Mesenteric fat pad (tissue), 1 donor: ENCODE results near the gene MTHFD2. TPM values are rescaled to one million over a fixed set of nuclear protein-coding genes. Genes with fewer than 3 reads are reported as not detected.
"Not testable (repeated sequence)": the region's sequence is repeated elsewhere in the genome, so short reads cannot be mapped to it uniquely, and the experiment has no call there.

ENCODE experiments used
- DNase-seq: peaks from one replicate; pipeline ENCODE4 v3.0.0-alpha.2; 2020; ENCODE audit warnings: low spot score
- long read RNA-seq: library from polyadenylated mRNA; unstranded; transcript quantifications from one replicate; pipeline ENCODE4 v2.0.0, GENCODE V29; 2020
- total RNA-seq: library from RNA; stranded (reverse); fragmentation: NEBNext Ultra II Directional; extraction: Animal tissue kit (Norgen Biotek cat#: 25700); gene quantifications from one replicate; pipeline ENCODE4 v1.2.1, GENCODE V29; 2021
- donor health status: DM: yes; HTN: yes; CAD: no.

Gene MTHFD2
- 47.4 TPM for total RNA-seq
- long read RNA-seq, full-length matches to known transcripts: 209 of 266 reads
- long read RNA-seq, partial matches to known transcripts: 6 of 266 reads
- long read RNA-seq, other reads (novel, unspliced or antisense): 51 of 266 reads

GRCh38 chr2:74198461-74199274 lies at the start of gene MTHFD2:
Gene MTHFD2 (plus strand): TSS chr2:74198615. CDS start chr2:74198642, 27 bp downstream.
- peak; percentile 96 for DNase-seq

GRCh38 chr2:74149247-74149525 lies 49.2 kb upstream of the MTHFD2 start:
- no peak for DNase-seq

- no peak for DNase-seq
These were observed 48.7 kb upstream of the MTHFD2 start for GRCh38 chr2:74149570-74150319.

GRCh38 chr2:74152954-74153353 lies 45.5 kb upstream of the MTHFD2 start:
- DNase-seq: no peak

- no peak for DNase-seq
These were observed 42.6 kb upstream of the MTHFD2 start for GRCh38 chr2:74155830-74156229.

- no peak for DNase-seq
These were observed 35.5 kb upstream of the MTHFD2 start for GRCh38 chr2:74162951-74163350.

- DNase-seq: no peak
These were observed 33.7 kb upstream of the MTHFD2 start for GRCh38 chr2:74164761-74165160.

GRCh38 chr2:74168739-74169138 lies 29.7 kb upstream of the MTHFD2 start:
- DNase-seq: no peak

GRCh38 chr2:74174909-74175308 lies 23.5 kb upstream of the MTHFD2 start:
- DNase-seq: no peak

- no peak for DNase-seq
These were observed 20.7 kb upstream of the MTHFD2 start for GRCh38 chr2:74177696-74178095.

GRCh38 chr2:74178211-74179062 lies 20.0 kb upstream of the MTHFD2 start, which contains the start of gene MOB1A:
Gene MOB1A (minus strand): TSS chr2:74178879. CDS start chr2:74178674, 205 bp downstream.
- DNase-seq: peak; percentile 98

GRCh38 chr2:74179063-74179865 lies 19.2 kb upstream of the MTHFD2 start:
- DNase-seq: no peak

GRCh38 chr2:74181739-74182138 lies 16.7 kb upstream of the MTHFD2 start:
- no peak for DNase-seq

- DNase-seq: no peak
These were observed 14.5 kb upstream of the MTHFD2 start for GRCh38 chr2:74183878-74184277.

- DNase-seq: no peak
These were observed 12.4 kb upstream of the MTHFD2 start for GRCh38 chr2:74186038-74186437.

GRCh38 chr2:74186706-74187105 lies 11.7 kb upstream of the MTHFD2 start:
- DNase-seq: not testable (repeated sequence)

- DNase-seq: no peak
These were observed 10.3 kb upstream of the MTHFD2 start for GRCh38 chr2:74188018-74188601.

GRCh38 chr2:74188696-74189095 lies 9.7 kb upstream of the MTHFD2 start:
- no peak for DNase-seq

GRCh38 chr2:74191596-74192380 lies 6.6 kb upstream of the MTHFD2 start:
- DNase-seq: no peak
